NCI-H2107 treated with DMSO at 0.1 percent for 48 hours (cell line): ENCODE measurements around the gene UBE3D.
"Not testable (repeated sequence)": the region's sequence is repeated elsewhere in the genome, so short reads cannot be mapped to it uniquely, and the experiment has no call there.

Source experiments
- DNase-seq: peaks from one replicate; lab custom pipeline; 2025; ENCODE audit not compliant: unreplicated experiment; lab: John Stamatoyannopoulos, UW

UBE3D gene

GRCh38 chr6:82877213-82878195 is 188.1 kb downstream of the UBE3D start:
- DNase-seq = no peak

GRCh38 chr6:82875573-82876185 is 190.0 kb downstream of the UBE3D start:
- DNase-seq = no peak

GRCh38 chr6:82874867-82875266 is 190.8 kb downstream of the UBE3D start:
- DNase-seq = no peak

GRCh38 chr6:82872185-82872584 is 193.5 kb downstream of the UBE3D start:
- DNase-seq = no peak

- no peak for DNase-seq
These were observed 195.0 kb downstream of the UBE3D start for GRCh38 chr6:82870582-82871172.

- DNase-seq = no peak
These were observed 196.1 kb downstream of the UBE3D start for GRCh38 chr6:82869493-82869892.

- no peak for DNase-seq
These were observed 197.7 kb downstream of the UBE3D start for GRCh38 chr6:82867946-82868345.

- DNase-seq = no peak
These were observed 199.2 kb downstream of the UBE3D start for GRCh38 chr6:82866446-82866845.

GRCh38 chr6:82865461-82865860 is 200.2 kb downstream of the UBE3D start:
- DNase-seq = no peak

GRCh38 chr6:82863781-82864180 is 201.9 kb downstream of the UBE3D start:
- no peak for DNase-seq

- no peak for DNase-seq
These were observed 203.1 kb downstream of the UBE3D start for GRCh38 chr6:82862543-82862942.

GRCh38 chr6:82861121-82861520 is 204.5 kb downstream of the UBE3D start:
- DNase-seq = no peak

- DNase-seq = not testable (repeated sequence)
These were observed 209.6 kb downstream of the UBE3D start for GRCh38 chr6:82856077-82856476.

- not testable (repeated sequence) for DNase-seq
These were observed 212.7 kb downstream of the UBE3D start for GRCh38 chr6:82852904-82853303.

- no peak for DNase-seq
These were observed 222.3 kb downstream of the UBE3D start for GRCh38 chr6:82843291-82843885.

GRCh38 chr6:82842721-82843120 is 222.9 kb downstream of the UBE3D start:
- no peak for DNase-seq
